CD14-positive monocyte (primary cell): Measurements from ENCODE around the gene CUBN. TPM values are rescaled to one million over a fixed set of nuclear protein-coding genes. Genes with fewer than 3 reads are reported as not detected.
"Not testable (repeated sequence)": the region's sequence is repeated elsewhere in the genome, so short reads cannot be mapped to it uniquely, and the experiment has no call there.

Experiments used
- DNase-seq, 3 donors: peaks; one replicate each; pipeline ENCODE4 v3.0.0-alpha.2; 2011 to 2022
- H2AFZ ChIP-seq: 2 replicates; pipeline ENCODE4 v1.6.0; 2012; ENCODE audit warnings: mild to moderate bottlenecking, low read depth, low read length, inconsistent platforms; ENCODE audit not compliant: insufficient read depth, poor library complexity, severe bottlenecking
- H3K27ac ChIP-seq, 2 donors: 1 replicate in 1 of 2; 2 replicates in 1 of 2; pipeline ENCODE4 v1.5.1; 2012 to 2013; ENCODE audit warnings: low read length in 2 of 2, control low read depth in 1 of 2, inconsistent platforms in 1 of 2, low read depth in 1 of 2, mild to moderate bottlenecking in 1 of 2
- H3K27me3 ChIP-seq, 2 donors: one replicate each; pipeline versions ENCODE4 v1.6.0 to v1.6.1; 2011 to 2013; ENCODE audit warnings: low read length in 2 of 2; ENCODE audit not compliant: control insufficient read depth in 2 of 2, insufficient read depth in 2 of 2
- H3K36me3 ChIP-seq, 2 donors: replicated peaks in 1 of 2; 1 replicate in 1 of 2; 2 replicates in 1 of 2; pipeline versions ENCODE4 v1.5.1 to v1.6.1; 2012 to 2013; ENCODE audit warnings: low read length in 2 of 2, control low read depth in 1 of 2, inconsistent platforms in 1 of 2, mild to moderate bottlenecking in 1 of 2; ENCODE audit not compliant: insufficient read depth in 2 of 2, control insufficient read depth in 1 of 2
- H3K4me1 ChIP-seq, 2 donors: 1 replicate in 1 of 2; 2 replicates in 1 of 2; pipeline versions ENCODE4 v1.5.1 to v1.6.1; 2012 to 2013; ENCODE audit warnings: low read length in 2 of 2, control low read depth in 1 of 2, inconsistent platforms in 1 of 2, mild to moderate bottlenecking in 1 of 2, moderate library complexity in 1 of 2; ENCODE audit not compliant: insufficient read depth in 2 of 2, control insufficient read depth in 1 of 2
- H3K4me2 ChIP-seq: replicated peaks from 2 replicates; pipeline ENCODE3; 2012; ENCODE audit warnings: low read length, moderate library complexity, mild to moderate bottlenecking; ENCODE audit not compliant: poor library complexity, severe bottlenecking; ENCODE audit errors: extremely low read depth
- H3K4me3 ChIP-seq, 3 experiments: fragments of 200-600 bp in 1 of 3; sonication (generic) in 1 of 3; replicated peaks in 1 of 3; 1 replicate in 2 of 3; 2 replicates in 1 of 3; pipeline ENCODE4 v1.5.1; 2011 to 2013; ENCODE audit warnings: low read length in 3 of 3, mild to moderate bottlenecking in 3 of 3, control low read depth in 2 of 3, low read depth in 2 of 3, inconsistent platforms in 1 of 3, moderate library complexity in 1 of 3
- H3K79me2 ChIP-seq: 2 replicates; pipeline ENCODE4 v1.6.0; 2012; ENCODE audit warnings: mild to moderate bottlenecking, control low read depth, inconsistent platforms, low read length, moderate library complexity; ENCODE audit not compliant: insufficient read depth
- H3K9ac ChIP-seq: 2 replicates; pipeline ENCODE4 v1.6.0; 2017; ENCODE audit warnings: low read length, mild to moderate bottlenecking; ENCODE audit not compliant: insufficient read depth, poor library complexity, severe bottlenecking
- H3K9me3 ChIP-seq, 2 donors: replicated peaks in 1 of 2; 1 replicate in 1 of 2; 2 replicates in 1 of 2; pipeline versions ENCODE4 v1.5.1 to v1.6.1; 2012 to 2013; ENCODE audit warnings: low read length in 2 of 2, control low read depth in 1 of 2; ENCODE audit not compliant: control insufficient read depth in 1 of 2, insufficient read depth in 1 of 2
- H4K20me1 ChIP-seq: 2 replicates; pipeline ENCODE4 v1.6.0; 2012; ENCODE audit warnings: mild to moderate bottlenecking, low read length, control low read depth, moderate library complexity; ENCODE audit not compliant: insufficient read depth
- H3K27ac Mint-ChIP-seq, 7 donors: one replicate each; pipeline ENCODE4 v1.8.0; 2020; ENCODE audit warnings: mild to moderate bottlenecking in 7 of 7, mixed read lengths in 7 of 7, moderate library complexity in 6 of 7, inconsistent platforms in 2 of 7
- H3K27me3 Mint-ChIP-seq, 3 donors: one replicate each; pipeline ENCODE4 v1.8.0; 2021 to 2022; ENCODE audit warnings: low read depth in 3 of 3, mild to moderate bottlenecking in 3 of 3, mixed read lengths in 3 of 3, moderate library complexity in 3 of 3, inconsistent platforms in 1 of 3
- H3K36me3 Mint-ChIP-seq, 2 donors: one replicate each; pipeline ENCODE4 v1.8.0; 2020; ENCODE audit warnings: mixed read lengths in 2 of 2, inconsistent platforms in 1 of 2, mild to moderate bottlenecking in 1 of 2
- H3K4me1 Mint-ChIP-seq: one replicate; pipeline ENCODE4 v1.8.0; 2020; ENCODE audit warnings: mild to moderate bottlenecking, mixed read lengths
- H3K4me3 Mint-ChIP-seq, 2 donors: one replicate each; pipeline ENCODE4 v1.8.0; 2020; ENCODE audit warnings: mild to moderate bottlenecking in 2 of 2, mixed read lengths in 2 of 2, moderate library complexity in 1 of 2
- H3K9me3 Mint-ChIP-seq, 7 donors: one replicate each; pipeline ENCODE4 v1.8.0; 2020 to 2022; ENCODE audit warnings: mixed read lengths in 7 of 7, mild to moderate bottlenecking in 6 of 7, moderate library complexity in 6 of 7, inconsistent platforms in 2 of 7
- CTCF ChIP-seq: fragments of 200-600 bp; IDR thresholded peaks from one replicate; pipeline ENCODE4 v1.8.0; 2022; ENCODE audit warnings: antibody characterized with exemption, mild to moderate bottlenecking
- WGBS: methylation state at CpG from one replicate; pipeline ENCODE4 v1.1.5; 2013; ENCODE audit warnings: missing lambda C conversion rate; ENCODE audit not compliant: insufficient coverage; 5-methylcytosine and 5-hydroxymethylcytosine counted together
- intact Hi-C, 2 donors: fragments of 100-400 bp; cut with micrococcal nuclease; formaldehyde crosslinking; loops; one replicate each; pipeline versions ENCODE4 v1.15.0 to v1.15.1; 2023
- polyA plus RNA-seq, 3 donors: library from polyadenylated mRNA; depleted of rRNA in 1 of 3; unstranded in 2 of 3; stranded (reverse) in 1 of 3; fragments of 300-500 nt in 2 of 3; fragments of >200 nt in 1 of 3; fragmentation: Illumina TruSeq in 2 of 3; gene quantifications; 1 replicate in 2 of 3; 2 replicates in 1 of 3; pipeline ENCODE4 v1.2.3, GENCODE V29; 2012 to 2021

The CUBN gene
- polyA plus RNA-seq, 3 donors: 0.95 TPM; not detected in 2

GRCh38 chr10:17021656-17022465 lies 107.8 kb downstream of the CUBN start:
- WGBS: no CpG with 5 or more reads among the region's 10 CpGs
- H4K20me1 ChIP-seq: no peaks in the 10 kb centered on the region
- Mint-ChIP-seq H3K27ac (peak overlapping the region in 6 of 7 donors; percentile 97 to 99 (median 98)), H3K9me3 (peaks cover 6 to 15% (median 8%) of the 10 kb centered on the region in 7 donors), H3K4me1 (peaks cover 48% of the 10 kb centered on the region), H3K4me3 (no peak overlapping the region), H3K36me3 (peaks cover 0 to 5% of the 10 kb centered on the region in 2 donors), H3K27me3 (no peaks in the 10 kb centered on the region)
- H3K9me3 ChIP-seq: peaks cover 0 to 3% of the 10 kb centered on the region in 2 donors
- H2AFZ ChIP-seq: no peak overlapping the region
- H3K36me3 ChIP-seq: no peaks in the 10 kb centered on the region
- peak overlapping the region; percentile 87 to 97 for H3K27ac ChIP-seq
- DNase-seq: no peak
- no peak overlapping the region for H3K4me3 ChIP-seq
- H3K4me2 ChIP-seq: peak overlapping the region; percentile 62
- intact Hi-C loops: loop anchor here in 1 of 2 donors (2.0 to 10.0 kb wide), 4 partner anchors 53 to 207 kb away; partner anchors contain the start of gene VIM
- peak overlapping the region; percentile 72 for H3K9ac ChIP-seq
- peaks cover 50 to 55% of the 10 kb centered on the region in 2 donors for H3K4me1 ChIP-seq
- H3K27me3 ChIP-seq: no peaks in the 10 kb centered on the region
- no peak for TF ChIP-seq CTCF
- no peaks in the 10 kb centered on the region for H3K79me2 ChIP-seq

GRCh38 chr10:17019696-17020095 lies 109.9 kb downstream of the CUBN start:
- intact Hi-C loops: loop anchor here in 1 of 2 donors (5.0 to 10.0 kb wide), 2 partner anchors 52 to 105 kb away; no protein-coding TSS in a partner anchor
- no peak for TF ChIP-seq CTCF
- Histone ChIP-seq H2AFZ (no peak overlapping the region), H3K79me2 (no peaks in the 10 kb centered on the region), H3K27me3 (no peaks in the 10 kb centered on the region), H3K27ac (no peak overlapping the region), H4K20me1 (no peaks in the 10 kb centered on the region), H3K36me3 (no peaks in the 10 kb centered on the region), H3K4me1 (peaks cover 31 to 33% of the 10 kb centered on the region in 2 donors), H3K4me3 (no peak overlapping the region), H3K4me2 (no peak overlapping the region), H3K9ac (no peak overlapping the region), H3K9me3 (peaks cover 0 to 3% of the 10 kb centered on the region in 2 donors)
- Mint-ChIP-seq H3K36me3 (peaks cover 0 to 2% of the 10 kb centered on the region in 2 donors), H3K27ac (peak overlapping the region in 1 of 7 donors; percentile 31), H3K4me1 (peaks cover 30% of the 10 kb centered on the region), H3K4me3 (no peak overlapping the region), H3K27me3 (no peaks in the 10 kb centered on the region), H3K9me3 (peaks cover 6 to 15% (median 8%) of the 10 kb centered on the region in 7 donors)
- whole genome bisulfite sequencing: no CpG with 5 or more reads among the region's 5 CpGs
- DNase-seq: no peak

GRCh38 chr10:17013131-17013983 lies 116.3 kb downstream of the CUBN start:
- H3K9me3 ChIP-seq, H3K4me3 ChIP-seq: not testable (repeated sequence)

More at GRCh38 chr10:17013131-17013983, 116.3 kb downstream of the CUBN start:
- H3K79me2 ChIP-seq, H3K36me3 Mint-ChIP-seq, H3K27me3 Mint-ChIP-seq, H3K36me3 ChIP-seq, H3K27me3 ChIP-seq, H3K9ac ChIP-seq, H3K9me3 Mint-ChIP-seq, intact Hi-C loops, H4K20me1 ChIP-seq: not testable (repeated sequence)
- Mint-ChIP-seq H3K4me3 (peak overlapping the region in 1 of 2 donors; percentile 77), H3K27ac (peak overlapping the region; percentile 63 to 94 (median 78)), H3K4me1 (peaks cover 16% of the 10 kb centered on the region)
- peak overlapping the region; percentile 31 for H3K4me2 ChIP-seq
- peak overlapping the region in 1 of 2 donors; percentile 26 for H3K27ac ChIP-seq
- WGBS: no CpG with 5 or more reads among the region's 2 CpGs
- H2AFZ ChIP-seq: peak overlapping the region; percentile 50
- DNase-seq: peak in 2 of 3 donors; percentile 44 to 66
- H3K4me1 ChIP-seq: peaks cover 9 to 11% of the 10 kb centered on the region in 2 donors
